Activated T-helper 9 cell treated with anti-CD3 and anti-CD28 coated beads, Interleukin-2, amount 50 U/mL, for 16 hours (primary cell): ENCODE data around the gene FHAD1.

Source experiments
- DNase-seq: peaks from one replicate; pipeline ENCODE4 v3.0.0-alpha.2; 2020; ENCODE audit warnings: low read depth

FHAD1 gene

DNA sequence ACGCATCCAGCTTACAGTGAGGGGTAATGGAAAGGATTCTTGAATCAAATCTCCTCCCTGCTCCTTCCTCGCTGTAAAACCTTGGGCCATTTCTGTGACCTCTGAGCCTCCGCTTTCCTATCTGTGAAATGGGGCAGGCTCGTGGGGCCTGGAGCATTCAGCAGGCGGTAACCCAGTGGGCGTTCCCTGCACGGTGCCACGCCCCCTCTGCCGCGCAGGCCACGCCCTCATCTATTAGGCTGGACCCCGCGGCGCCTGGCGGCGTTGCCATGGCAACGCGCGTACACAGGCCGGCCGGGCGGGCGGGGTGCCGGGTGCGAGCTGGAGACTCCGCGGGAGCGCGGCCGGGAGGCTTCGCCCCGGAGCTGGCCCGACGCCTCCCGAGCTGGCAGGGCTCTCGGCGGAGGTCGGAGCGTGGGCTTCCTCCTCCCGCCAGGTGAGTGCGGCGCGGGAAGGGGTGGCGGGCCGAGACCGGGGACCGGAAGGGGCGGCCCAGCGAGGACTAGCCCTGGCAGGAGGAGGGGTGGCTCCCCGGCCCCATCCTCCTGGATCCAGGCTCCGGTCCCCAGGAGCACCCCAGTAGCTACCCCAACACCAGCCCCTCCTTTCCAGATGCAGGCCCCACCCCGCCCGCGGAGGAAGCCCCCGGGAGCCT, at the start of gene FHAD1:
Gene FHAD1 (plus strand): TSS at position 264 of the 655 bp plus-strand sequence. CDS start 4,562 bp downstream, outside the sequence.
- peak; percentile 27 for DNase-seq

DNA sequence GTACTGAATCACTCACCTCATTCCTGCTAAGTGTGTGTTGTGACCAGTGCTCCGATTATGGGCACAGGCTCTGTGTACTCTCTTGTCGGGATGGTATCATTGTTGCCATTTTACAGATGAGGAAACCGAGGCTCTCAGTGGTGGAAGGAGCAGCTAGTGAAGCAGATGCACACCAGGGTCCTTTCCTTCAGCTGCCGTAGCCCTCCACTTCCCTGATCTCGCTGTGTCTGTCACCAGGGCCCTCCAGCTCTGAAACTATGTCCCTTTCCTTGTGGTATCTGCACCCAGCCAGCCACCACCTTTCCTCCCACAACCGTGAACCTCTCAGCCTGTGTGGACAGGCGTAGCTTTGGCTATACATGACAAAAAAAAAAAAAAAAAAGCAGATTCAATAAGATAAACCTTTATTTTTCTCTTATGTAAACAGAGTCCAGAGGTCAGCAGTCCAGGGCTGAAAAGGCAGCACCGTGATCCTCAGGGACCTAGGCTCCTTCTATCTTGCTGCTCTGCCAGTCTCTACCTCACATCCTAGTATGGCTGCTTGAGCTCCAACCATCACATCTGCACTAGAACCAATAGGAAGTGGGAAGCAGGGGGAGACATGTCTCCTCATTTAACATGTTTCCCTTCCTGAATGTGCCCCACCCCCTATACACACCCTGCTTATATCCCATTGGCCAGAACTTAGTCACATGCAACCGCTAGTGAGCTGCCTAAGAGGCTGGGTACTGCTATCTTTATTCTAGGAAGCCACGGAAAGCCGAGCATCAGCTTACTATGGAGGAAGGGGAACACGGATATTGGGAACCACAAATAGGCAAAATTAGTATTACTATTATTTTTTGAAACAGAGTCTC, 49.2 kb upstream of the FHAD1 start:
- DNase-seq = no peak

DNA sequence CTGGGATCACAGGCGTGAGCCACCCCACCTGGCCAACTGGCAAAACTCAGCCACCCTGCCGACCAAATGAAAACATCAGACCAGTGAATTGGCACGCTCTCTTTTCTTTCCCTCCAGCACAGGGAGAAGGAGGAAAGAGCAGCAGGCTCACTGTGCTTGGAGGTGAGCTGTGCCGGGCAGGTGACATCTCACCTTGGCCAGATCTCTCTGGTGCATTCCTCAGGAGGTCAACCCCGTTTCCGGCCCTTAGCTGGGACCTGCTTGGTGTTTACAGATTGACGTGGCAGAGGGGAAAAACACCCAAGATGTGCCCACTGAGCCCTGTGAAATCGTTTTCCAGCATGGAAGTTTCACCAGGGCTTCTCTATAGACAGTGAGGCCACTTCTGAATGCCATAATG, 48.3 kb upstream of the FHAD1 start:
- DNase-seq = no peak

DNA sequence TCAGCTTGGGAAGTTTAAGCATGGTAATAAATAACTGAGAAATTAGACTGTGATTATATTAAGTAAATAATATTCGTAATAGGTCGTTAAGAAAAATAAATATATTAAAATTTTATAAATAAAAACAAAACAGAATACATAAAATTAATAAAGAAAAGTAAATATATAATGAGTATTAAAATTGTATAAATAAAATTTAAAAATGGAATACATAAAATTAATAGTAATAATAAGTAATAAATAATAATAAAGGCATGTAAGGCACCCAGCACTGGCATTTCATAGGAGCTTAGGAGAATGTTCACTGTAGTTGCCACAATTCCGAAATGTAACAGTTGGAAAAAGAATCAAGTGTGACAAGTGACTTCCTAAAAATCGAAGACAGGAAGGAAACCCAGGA, 45.8 kb upstream of the FHAD1 start:
- DNase-seq = no peak

DNA sequence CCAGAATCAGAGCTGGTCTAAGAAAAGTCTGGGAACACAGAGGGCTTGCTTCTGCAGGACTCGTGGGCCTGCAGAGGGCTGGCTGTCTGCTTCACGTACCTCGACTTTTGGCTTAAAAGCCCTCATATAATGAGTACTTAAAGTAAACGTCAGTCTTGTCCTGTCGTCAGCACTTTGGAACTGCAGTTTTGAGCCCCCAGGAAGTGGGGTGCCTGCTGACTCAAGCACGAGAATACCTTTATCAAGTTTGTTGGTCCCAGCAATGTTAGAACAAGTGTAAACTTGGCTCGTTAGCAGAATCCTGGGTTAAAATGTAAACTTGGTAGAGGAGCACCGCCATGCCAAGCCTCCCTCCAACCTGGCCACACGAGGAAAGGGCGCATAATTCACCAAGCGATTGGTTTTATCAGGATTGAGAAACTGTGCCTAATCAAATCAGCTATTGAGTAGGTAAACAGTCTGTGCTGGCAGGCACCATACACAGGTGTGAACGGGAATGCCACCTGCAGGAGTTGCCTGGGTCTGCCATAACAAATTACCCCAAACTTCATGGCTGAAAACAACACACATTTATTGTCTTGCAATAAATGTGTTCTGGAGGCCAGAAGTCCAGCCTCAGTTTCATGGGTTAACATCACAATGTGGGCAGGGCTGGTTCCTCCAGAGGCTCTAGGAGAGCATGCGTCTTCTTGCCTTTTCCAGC, 45.0 kb upstream of the FHAD1 start:
- no peak for DNase-seq

DNA sequence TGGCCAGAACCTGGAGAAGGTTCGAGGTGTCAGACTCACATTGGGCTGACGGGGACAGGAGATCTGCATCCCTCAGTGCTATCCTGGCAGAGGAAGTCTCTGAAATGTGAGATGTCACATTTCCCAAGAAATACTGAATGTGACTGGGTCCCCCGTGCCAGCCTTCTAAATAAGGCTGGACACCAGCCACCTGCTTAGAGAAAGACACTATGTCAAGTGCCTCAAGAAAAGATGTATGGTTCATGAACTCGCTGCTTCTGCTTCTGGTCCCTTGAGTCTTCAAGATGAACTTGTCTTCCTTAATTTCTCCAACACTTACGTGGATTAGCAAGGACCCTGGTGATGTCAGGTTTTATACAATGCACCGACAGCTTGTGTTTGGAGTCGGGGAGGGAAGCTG, 42.1 kb upstream of the FHAD1 start:
- no peak for DNase-seq

DNA sequence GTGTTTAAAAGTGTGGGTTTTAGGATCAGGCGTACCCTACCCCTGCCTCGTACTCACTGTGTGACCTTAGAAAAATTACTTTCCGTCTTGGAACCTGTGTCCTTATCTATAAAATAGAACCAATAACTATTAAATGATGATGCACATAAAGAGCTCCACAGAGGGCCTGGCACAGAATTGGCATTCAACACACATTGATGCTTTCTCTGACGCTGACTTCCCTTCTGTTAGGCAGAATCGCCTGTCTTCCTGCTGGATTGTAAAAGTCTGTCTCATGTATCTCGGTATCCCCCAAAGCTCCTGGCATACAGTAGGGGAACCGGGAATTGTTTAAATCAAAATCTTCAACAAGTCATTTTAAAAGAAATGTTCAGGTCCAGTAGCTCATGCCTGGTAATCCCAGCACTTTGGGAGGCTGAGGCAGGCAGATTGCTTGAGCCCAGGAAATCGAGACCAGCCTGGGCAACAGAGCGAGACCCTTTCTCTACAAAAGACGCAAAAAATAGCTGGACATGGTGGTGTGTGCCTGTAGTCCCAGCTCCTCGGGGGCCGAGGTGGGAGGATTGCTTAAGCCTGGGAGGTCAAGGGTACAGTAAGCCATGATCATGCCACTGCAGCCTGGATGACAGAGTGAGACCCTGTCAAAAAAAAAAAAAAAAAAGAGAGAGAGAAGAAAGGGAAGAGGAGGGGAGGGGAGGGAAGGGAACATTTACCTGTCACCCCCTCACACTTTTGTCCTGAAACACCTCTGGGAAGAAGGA, 41.3 kb upstream of the FHAD1 start:
- no peak for DNase-seq

DNA sequence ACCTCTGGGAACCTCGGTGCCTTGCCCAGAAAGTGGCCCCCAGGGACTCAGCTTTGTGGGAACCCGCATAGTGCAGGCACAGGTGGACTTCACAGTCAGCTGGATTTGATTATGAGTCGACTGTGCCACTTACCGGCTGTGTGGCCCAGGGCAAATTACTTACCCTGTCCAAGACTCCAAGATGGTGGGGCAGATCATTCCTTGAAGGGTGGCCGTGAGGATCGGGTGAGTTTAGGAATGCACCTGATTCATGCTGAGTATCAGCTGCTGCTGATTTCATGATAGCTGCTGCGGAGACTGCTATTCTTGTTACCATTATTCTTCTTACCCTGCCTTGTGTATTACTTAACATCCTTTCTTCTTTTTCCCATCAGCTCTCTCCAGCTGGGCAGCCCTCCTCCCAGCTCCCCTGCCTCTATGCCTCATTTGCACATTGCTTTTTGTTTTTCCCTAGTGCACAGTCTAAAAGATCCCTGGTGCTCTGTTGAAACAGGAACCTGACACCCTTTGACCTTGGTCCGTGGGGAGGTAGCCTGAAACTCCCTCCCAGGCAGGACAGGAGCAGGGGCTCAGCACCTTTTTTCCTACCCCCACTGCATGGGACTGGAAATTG, 40.5 kb upstream of the FHAD1 start:
- DNase-seq = no peak

DNA sequence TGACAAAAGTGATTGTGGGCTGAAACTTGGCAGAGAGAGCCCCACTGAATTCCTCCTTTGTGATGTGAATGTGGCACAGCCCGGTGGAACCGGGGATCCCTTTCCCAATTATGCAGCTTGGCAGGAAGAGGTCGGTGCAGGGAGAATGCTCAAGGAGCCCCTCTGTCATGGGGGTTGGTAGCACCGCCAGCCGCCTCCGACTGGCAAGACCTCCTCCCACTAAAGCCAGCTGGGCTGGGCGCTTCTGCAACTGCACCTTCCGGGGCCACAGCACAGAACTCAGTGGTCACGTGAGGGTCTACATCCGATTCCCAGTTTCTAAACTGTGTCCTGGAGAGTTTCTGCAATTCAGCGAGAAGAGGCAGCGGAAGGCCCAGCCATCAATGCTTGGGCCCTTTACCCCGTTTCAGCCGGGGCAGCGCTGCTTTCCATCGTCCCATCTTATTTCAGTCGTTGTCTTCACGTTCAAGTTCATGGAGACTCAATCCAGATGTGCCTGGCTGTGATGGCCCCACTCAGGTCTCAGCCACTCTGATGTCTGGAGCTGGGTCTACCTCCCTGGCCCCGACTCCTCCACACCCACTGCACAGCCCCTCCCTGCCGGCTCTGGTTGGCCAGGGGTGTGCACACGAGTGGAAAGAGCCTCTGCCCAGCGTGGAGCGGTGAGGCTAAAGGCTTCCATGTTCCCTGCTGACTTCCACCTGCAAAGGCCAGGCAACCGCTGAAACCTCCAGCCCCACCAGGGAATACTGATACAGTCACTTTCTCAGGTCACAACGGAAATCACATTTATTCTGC, 39.8 kb upstream of the FHAD1 start:
- no peak for DNase-seq

DNA sequence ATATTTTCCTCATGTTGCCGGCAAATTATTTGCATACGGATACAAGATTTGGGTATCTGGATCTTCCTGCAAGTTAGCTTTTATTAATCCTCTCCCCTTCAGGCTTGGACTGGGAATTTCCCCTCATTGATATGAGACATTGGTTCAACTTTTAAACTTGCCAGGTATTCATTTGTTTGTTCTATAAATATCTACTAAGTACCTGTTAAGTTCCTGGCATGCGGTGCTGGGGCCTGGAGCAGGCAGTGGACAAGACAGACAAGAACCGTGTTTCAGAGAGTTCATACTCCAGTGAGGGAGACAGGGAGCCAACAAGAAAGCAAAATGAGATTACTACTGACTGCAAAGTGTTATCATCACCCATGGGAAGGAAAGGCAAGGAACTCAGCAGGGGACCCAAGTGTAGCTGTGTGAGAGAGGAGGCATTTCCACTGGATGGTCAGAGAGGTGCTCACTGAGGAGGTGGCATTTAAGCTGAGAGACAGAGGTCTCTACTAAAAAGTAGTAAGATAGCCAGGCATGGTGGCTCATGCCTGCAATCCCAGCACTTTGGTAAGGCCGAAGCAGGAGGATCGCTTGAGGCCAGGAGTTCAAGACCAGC, 39.1 kb upstream of the FHAD1 start:
- no peak for DNase-seq

DNA sequence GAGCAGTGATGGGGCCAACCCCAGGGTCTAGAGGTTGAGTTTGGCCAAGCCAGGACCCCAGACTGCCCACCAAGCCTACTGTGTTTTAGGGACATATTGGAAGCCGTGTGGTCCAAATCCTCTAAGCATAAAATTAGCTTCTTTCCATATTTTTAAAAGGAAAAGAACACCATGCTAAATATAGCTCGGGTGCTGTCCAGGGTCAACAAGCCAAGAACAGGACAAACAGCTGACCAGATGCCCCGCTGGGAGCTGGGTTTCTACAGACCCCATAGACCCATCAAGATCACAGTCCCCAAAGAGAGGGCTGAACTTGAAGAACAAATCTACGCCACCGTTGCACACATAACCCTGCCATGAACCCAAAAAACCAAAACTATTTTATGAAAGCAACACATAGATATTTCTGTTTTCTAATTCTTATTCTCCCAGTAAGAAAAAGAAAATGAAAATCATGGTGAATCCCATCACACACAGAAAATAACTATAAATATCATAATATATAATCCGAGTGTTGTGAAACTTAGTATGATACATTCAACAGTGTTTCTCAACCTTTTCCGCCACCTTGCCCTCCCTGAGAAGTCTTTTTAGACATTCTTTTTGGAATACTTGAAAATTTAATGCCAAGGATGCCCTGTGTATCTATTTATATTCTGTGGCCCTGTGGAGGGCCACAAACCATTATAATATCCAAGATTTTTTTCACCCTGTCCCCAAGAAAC, 36.2 kb upstream of the FHAD1 start:
- no peak for DNase-seq

DNA sequence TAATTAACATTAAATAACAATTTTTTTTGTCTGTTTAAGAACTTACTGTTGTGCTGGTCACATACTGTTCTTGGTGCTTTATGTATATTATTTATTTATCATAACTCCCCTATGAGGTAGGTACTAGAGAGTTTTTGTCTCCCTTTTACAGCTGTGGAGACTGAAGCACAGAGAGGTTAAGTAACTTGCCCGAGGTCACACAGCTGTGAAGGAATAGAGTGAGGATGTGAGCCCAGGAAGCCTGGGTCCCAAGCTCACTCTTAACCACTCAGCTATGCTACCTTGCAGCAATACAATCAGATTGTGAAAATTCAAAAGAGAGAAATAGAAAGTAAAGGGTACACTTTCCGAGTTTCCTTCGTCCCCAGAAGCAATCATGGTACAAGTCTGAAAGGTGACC, 35.6 kb upstream of the FHAD1 start:
- DNase-seq = no peak

DNA sequence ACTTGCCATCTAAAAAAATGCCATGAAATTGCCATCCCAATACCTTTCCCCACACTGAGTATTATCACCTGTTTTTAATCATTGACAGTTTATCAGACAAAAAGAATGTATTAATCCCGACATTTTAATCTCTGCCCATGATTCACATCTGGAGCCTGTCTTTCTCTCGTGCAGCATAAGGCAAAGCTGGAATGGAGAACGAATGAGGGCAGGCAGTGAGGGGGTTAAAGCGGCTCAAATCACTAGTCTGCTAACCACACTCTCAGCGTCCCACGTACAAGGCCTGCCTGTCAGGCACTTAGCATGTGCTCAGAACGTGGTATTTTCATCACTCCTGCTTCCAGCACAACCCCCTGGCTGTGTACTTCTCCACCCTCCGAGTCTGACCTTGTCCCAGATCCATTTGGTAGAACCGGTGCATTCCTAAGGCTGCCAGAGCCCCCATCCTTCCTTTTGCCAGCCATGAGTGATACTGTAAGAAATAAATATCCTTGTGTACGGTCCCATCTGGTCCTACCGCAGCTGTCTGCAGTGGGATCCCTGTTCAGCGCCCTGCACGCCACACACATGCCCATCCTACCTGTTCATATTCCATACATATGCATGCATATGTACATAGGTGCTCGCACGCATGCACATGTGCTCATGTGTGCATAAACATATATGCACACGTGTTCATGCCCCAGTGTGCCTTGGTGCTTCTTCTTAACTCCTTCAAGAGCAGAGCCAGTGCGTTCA, 34.6 kb upstream of the FHAD1 start:
- no peak for DNase-seq

DNA sequence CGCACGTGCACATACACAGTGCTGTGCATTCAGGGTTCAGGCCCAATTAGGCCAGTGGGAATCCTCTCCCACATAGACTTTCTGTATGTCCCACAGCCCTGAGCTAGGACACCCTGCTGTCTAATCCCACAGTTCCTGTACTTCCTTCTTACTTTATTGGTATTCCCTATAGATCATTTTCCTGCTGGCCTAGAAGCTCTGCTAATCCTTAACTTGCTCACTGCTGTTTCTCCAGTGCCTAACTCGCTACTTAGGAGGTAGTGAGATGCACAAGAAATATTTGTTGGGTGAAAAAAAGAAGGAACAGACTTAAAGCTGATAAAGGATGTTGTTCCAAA, 34.1 kb upstream of the FHAD1 start:
- DNase-seq = no peak

DNA sequence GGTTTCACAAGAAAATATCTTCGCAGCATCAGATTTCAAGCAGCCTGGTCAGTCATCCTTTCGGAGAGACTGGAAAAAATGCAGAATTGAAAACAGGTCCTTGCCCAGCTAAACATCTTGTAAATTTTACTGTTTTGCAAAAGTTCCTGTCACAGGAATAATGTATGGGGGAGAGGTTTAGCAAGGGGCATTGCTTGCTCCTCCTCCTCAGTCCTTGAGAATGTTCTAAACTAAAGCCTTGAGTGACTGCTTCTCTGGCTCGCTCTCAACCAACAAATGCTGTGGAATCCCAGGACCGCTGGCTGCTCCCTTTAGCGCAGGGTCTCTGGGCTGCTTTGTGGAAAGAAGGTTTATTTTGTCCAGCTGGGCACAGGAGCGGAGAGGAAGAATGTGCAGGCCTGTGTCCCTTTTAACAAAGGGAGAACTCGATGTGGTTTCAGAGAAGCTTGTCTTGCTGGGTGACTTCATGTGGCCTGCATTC, 33.6 kb upstream of the FHAD1 start:
- DNase-seq = no peak

DNA sequence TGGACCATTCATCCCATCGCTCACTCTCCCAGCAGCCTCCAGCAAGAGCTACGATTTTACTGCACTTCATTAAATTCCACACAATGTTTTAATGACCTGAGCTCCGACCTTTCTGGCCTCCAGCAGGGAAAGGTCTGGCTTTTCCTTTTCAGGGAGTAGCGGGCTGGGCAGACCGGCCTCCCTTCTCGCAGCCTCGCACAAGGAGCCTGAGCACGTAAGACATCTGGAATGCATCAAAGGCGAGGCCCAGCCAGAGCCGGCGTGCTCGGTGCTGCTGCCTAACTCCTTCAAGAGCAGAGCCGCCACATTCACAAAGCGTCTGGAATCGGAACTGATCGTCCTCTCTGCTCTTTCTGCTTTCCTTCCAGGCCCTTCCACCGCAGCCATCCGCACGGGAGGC, 32.5 kb upstream of the FHAD1 start:
- DNase-seq = no peak

DNA sequence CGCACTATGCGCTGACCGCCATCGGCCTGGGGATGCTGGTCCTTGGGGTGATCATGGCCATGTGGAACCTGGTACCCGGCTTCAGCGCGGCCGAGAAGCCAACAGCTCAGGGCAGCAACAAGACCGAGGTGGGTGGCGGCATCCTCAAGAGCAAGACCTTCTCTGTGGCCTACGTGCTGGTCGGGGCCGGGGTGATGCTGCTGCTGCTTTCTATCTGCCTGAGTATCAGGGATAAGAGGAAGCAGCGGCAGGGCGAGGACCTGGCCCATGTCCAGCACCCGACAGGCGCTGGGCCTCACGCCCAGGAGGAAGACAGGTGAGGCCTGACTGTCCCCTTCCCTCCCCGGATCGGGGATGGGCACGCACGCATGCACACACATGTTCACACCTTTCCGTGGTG, 31.9 kb upstream of the FHAD1 start:
- DNase-seq = no peak

DNA sequence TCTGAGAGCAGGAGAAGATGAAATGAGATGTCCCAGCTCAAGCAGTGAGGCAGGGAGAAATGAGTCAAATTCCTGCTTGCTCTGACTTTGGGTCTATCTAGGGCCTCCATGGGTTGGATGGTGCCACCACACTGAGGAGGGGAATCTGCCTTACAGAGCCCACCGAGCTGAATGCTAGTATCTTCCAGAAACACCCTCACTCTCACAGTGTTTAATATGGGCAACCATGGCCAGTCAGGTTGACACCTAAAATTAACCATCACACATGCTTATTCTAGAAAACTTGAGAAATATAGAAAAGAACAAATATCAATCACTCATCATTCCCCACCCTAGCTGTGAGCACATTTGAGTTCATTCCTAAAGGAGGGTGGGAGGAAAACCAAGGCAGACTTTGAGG, 29.4 kb upstream of the FHAD1 start:
- DNase-seq = no peak
